H9 (cell line): ENCODE data around the gene LEO1. TPM values are rescaled to one million over a fixed set of nuclear protein-coding genes. Genes with fewer than 3 reads are reported as not detected.

ENCODE experiments used
- DNase-seq: peaks from one replicate; pipeline ENCODE4 v3.0.0-alpha.2; 2017
- H2AFZ ChIP-seq: one replicate; pipeline ENCODE4 v1.6.1; 2013; ENCODE audit warnings: mild to moderate bottlenecking, low read length, control low read depth, moderate library complexity
- H2AK5ac ChIP-seq: 2 replicates; pipeline ENCODE4 v1.6.1; 2013; ENCODE audit warnings: low read length, control low read depth, mixed read lengths; ENCODE audit not compliant: insufficient read length
- H2BK120ac ChIP-seq: one replicate; pipeline ENCODE4 v1.6.1; 2013; ENCODE audit warnings: low read depth, mild to moderate bottlenecking, low read length, control low read depth, inconsistent platforms; ENCODE audit not compliant: poor library complexity, severe bottlenecking
- H2BK12ac ChIP-seq: 2 replicates; pipeline ENCODE4 v1.6.1; 2013; ENCODE audit warnings: low read length, control low read depth, mixed read lengths, low read depth; ENCODE audit not compliant: insufficient read length
- H2BK15ac ChIP-seq: 2 replicates; pipeline ENCODE4 v1.6.1; 2013; ENCODE audit warnings: low read depth, low read length, control low read depth
- H2BK20ac ChIP-seq: one replicate; pipeline ENCODE4 v1.6.1; 2013; ENCODE audit warnings: low read depth, mild to moderate bottlenecking, low read length, control low read depth, inconsistent platforms; ENCODE audit not compliant: poor library complexity, severe bottlenecking
- H2BK5ac ChIP-seq: 2 replicates; pipeline ENCODE4 v1.6.1; 2013; ENCODE audit warnings: low read length, control low read depth, mixed read lengths; ENCODE audit not compliant: insufficient read length
- H3K14ac ChIP-seq: 2 replicates; pipeline ENCODE4 v1.6.1; 2013; ENCODE audit warnings: low read length, control low read depth; ENCODE audit not compliant: insufficient read depth
- H3K18ac ChIP-seq: 2 replicates; pipeline ENCODE4 v1.6.1; 2013; ENCODE audit warnings: low read depth, mild to moderate bottlenecking, mixed read lengths, low read length, control low read depth; ENCODE audit not compliant: insufficient read length
- H3K23ac ChIP-seq: 2 replicates; pipeline ENCODE4 v1.6.1; 2013; ENCODE audit warnings: low read length, control low read depth, mixed read lengths, low read depth; ENCODE audit not compliant: insufficient read length
- H3K23me2 ChIP-seq: 2 replicates; pipeline ENCODE4 v1.6.1; 2013; ENCODE audit warnings: low read depth, mild to moderate bottlenecking, mixed read lengths, low read length, control low read depth; ENCODE audit not compliant: insufficient read length, poor library complexity, severe bottlenecking
- H3K27ac ChIP-seq: 2 replicates; pipeline ENCODE4 v1.5.1; 2013; ENCODE audit warnings: low read length, control low read depth, mixed read lengths, low read depth; ENCODE audit not compliant: insufficient read length
- H3K27me3 ChIP-seq: 2 replicates; pipeline ENCODE4 v1.6.1; 2013; ENCODE audit warnings: low read length, control low read depth, inconsistent platforms; ENCODE audit not compliant: insufficient read depth
- H3K4ac ChIP-seq: 2 replicates; pipeline ENCODE4 v1.6.1; 2013; ENCODE audit warnings: low read depth, mild to moderate bottlenecking, control low read depth, inconsistent platforms, low read length, moderate library complexity
- H3K4me1 ChIP-seq: 2 replicates; pipeline ENCODE4 v1.6.1; 2013; ENCODE audit warnings: low read length, control low read depth, inconsistent platforms; ENCODE audit not compliant: insufficient read depth
- H3K4me2 ChIP-seq: 2 replicates; pipeline ENCODE4 v1.6.1; 2013; ENCODE audit warnings: low read length, control low read depth, mixed read lengths; ENCODE audit not compliant: insufficient read length, insufficient read depth
- H3K56ac ChIP-seq: 2 replicates; pipeline ENCODE4 v1.6.1; 2013; ENCODE audit warnings: low read depth, mild to moderate bottlenecking, mixed read lengths, low read length, control low read depth; ENCODE audit not compliant: insufficient read length
- H3K79me1 ChIP-seq: 2 replicates; pipeline ENCODE4 v1.6.1; 2013; ENCODE audit warnings: low read depth, mild to moderate bottlenecking, moderate library complexity, low read length, control low read depth, inconsistent platforms; ENCODE audit not compliant: insufficient read depth, poor library complexity, severe bottlenecking
- H3K79me2 ChIP-seq: 2 replicates; pipeline ENCODE4 v1.6.1; 2013; ENCODE audit warnings: low read length, control low read depth, inconsistent platforms; ENCODE audit not compliant: insufficient read depth
- H3K9ac ChIP-seq: 2 replicates; pipeline ENCODE4 v1.6.1; 2013; ENCODE audit warnings: low read length, control low read depth, mixed read lengths; ENCODE audit not compliant: insufficient read length; ENCODE audit errors: extremely low read depth
- H3K9me3 ChIP-seq: one replicate; pipeline ENCODE4 v1.6.1; 2013; ENCODE audit warnings: low read depth, low read length, inconsistent platforms; ENCODE audit not compliant: control insufficient read depth
- H3T11ph ChIP-seq: one replicate; pipeline ENCODE4 v1.6.1; 2013; ENCODE audit warnings: mild to moderate bottlenecking, low read length, control low read depth, inconsistent platforms
- H4K20me1 ChIP-seq: one replicate; pipeline ENCODE4 v1.6.1; 2013; ENCODE audit not compliant: control insufficient read depth, insufficient read length, insufficient read depth
- H4K5ac ChIP-seq: 2 replicates; pipeline ENCODE4 v1.6.1; 2013; ENCODE audit warnings: low read depth, mild to moderate bottlenecking, mixed read lengths, low read length, control low read depth; ENCODE audit not compliant: insufficient read length
- H4K8ac ChIP-seq: replicated peaks from 2 replicates; pipeline ENCODE4 v1.6.1; 2013; ENCODE audit warnings: low read length, control low read depth, mixed read lengths, low read depth; ENCODE audit not compliant: insufficient read length
- H4K91ac ChIP-seq: 2 replicates; pipeline ENCODE4 v1.6.1; 2013; ENCODE audit warnings: low read depth, mild to moderate bottlenecking, moderate library complexity, mixed read lengths, low read length, control low read depth; ENCODE audit not compliant: insufficient read length
- H3K27ac Mint-ChIP-seq, 3 experiments: 2 replicates in 2 of 3; 3 replicates in 1 of 3; pipeline ENCODE4 v1.8.0; 2020 to 2021; ENCODE audit warnings: mixed read lengths in 3 of 3, mild to moderate bottlenecking in 1 of 3, moderate library complexity in 1 of 3
- H3K27me3 Mint-ChIP-seq: 2 replicates; pipeline ENCODE4 v1.8.0; 2021; ENCODE audit warnings: low read depth, mild to moderate bottlenecking, moderate library complexity, mixed read lengths
- H3K36me3 Mint-ChIP-seq, 3 experiments: 2 replicates in 2 of 3; 3 replicates in 1 of 3; pipeline ENCODE4 v1.8.0; 2020 to 2021; ENCODE audit warnings: low read depth in 3 of 3, mixed read lengths in 3 of 3; ENCODE audit not compliant: insufficient read depth in 1 of 3
- H3K4me1 Mint-ChIP-seq, 2 experiments: 2 replicates each; pipeline ENCODE4 v1.8.0; 2020; ENCODE audit warnings: mixed read lengths in 2 of 2
- H3K4me3 Mint-ChIP-seq, 2 experiments: 2 replicates in 1 of 2; 3 replicates in 1 of 2; pipeline ENCODE4 v1.8.0; 2020 to 2021; ENCODE audit warnings: mild to moderate bottlenecking in 2 of 2, mixed read lengths in 2 of 2, moderate library complexity in 1 of 2
- H3K9me3 Mint-ChIP-seq, 2 experiments: 2 replicates in 1 of 2; 3 replicates in 1 of 2; pipeline ENCODE4 v1.8.0; 2020; ENCODE audit warnings: mild to moderate bottlenecking in 2 of 2, mixed read lengths in 2 of 2, moderate library complexity in 1 of 2
- CTCF ChIP-seq: fragments of 200-600 bp; sonication (generic); conservative IDR thresholded peaks from 3 replicates; pipeline ENCODE4 v1.8.0; 2021; ENCODE audit warnings: antibody characterized with exemption, mild to moderate bottlenecking
- WGBS: extraction: QIAGEN DNeasy Blood & Tissue Kit; methylation state at CpG from one replicate; pipeline ENCODE4 v1.1.7; 2013; ENCODE audit warnings: missing lambda C conversion rate, low lambda C conversion rate, mixed read lengths; ENCODE audit not compliant: insufficient read length; ENCODE audit errors: extremely low coverage; 5-methylcytosine and 5-hydroxymethylcytosine counted together
- total RNA-seq: library from RNA; stranded (reverse); gene quantifications from 2 replicates; pipeline ENCODE4 v1.2.1, GENCODE V29; 2021

LEO1 gene
- total RNA-seq, 1 experiment from 2014 or later, result 30.3 TPM

GRCh38 chr15:52020221-52021085, 48.9 kb upstream of the LEO1 start:
- H2AFZ ChIP-seq, result no peak overlapping the region
- no CpG with 5 or more reads among the region's 10 CpGs for WGBS
- H3K14ac ChIP-seq, result peak overlapping the region; percentile 90; the same call in 1 of the 2 replicates
- DNase-seq, result no peak
- H3K56ac ChIP-seq, result peak overlapping the region; percentile 91
- no peak overlapping the region for H3T11ph ChIP-seq
- peaks cover 4 to 5% of the 10 kb centered on the region in 2 experiments; a peak in 2 of 5 replicates for H3K9me3 Mint-ChIP-seq
- peaks cover 1% of the 10 kb centered on the region; the same call in 1 of the 2 replicates for H3K27me3 Mint-ChIP-seq
- no peaks in the 10 kb centered on the region for H3K9me3 ChIP-seq
- no peak overlapping the region for H2BK12ac ChIP-seq
- H3K4me1 Mint-ChIP-seq, result peaks cover 38 to 53% of the 10 kb centered on the region in 2 experiments
- no peaks in the 10 kb centered on the region for H3K27me3 ChIP-seq
- H3K27ac ChIP-seq, result peak overlapping the region; percentile 71
- H3K23ac ChIP-seq, result no peak overlapping the region
- H2AK5ac ChIP-seq, result no peak overlapping the region
- H4K5ac ChIP-seq, result no peak overlapping the region
- H4K91ac ChIP-seq, result no peak overlapping the region
- H3K4me3 Mint-ChIP-seq, result peak overlapping the region; percentile 80 to 89
- H3K79me1 ChIP-seq, result peaks cover 7% of the 10 kb centered on the region
- peak overlapping the region; percentile 82 to 96 (median 87) for H3K27ac Mint-ChIP-seq
- H3K4me1 ChIP-seq, result no peaks in the 10 kb centered on the region; the same call in 1 of the 2 replicates
- H3K79me2 ChIP-seq, result peaks cover 34% of the 10 kb centered on the region; the same call in 1 of the 2 replicates
- H4K8ac ChIP-seq, result no peak overlapping the region
- no peak overlapping the region for H2BK5ac ChIP-seq
- H2BK15ac ChIP-seq, result no peak overlapping the region
- no peak overlapping the region for H2BK120ac ChIP-seq
- no peak for TF ChIP-seq CTCF
- peaks cover 0 to 10% (median 0%) of the 10 kb centered on the region in 3 experiments; a peak in 4 of 7 replicates for H3K36me3 Mint-ChIP-seq
- H3K9ac ChIP-seq, result peak overlapping the region; percentile 94
- no peak overlapping the region for H2BK20ac ChIP-seq
- H3K4ac ChIP-seq, result peak overlapping the region; percentile 73; the same call in 1 of the 2 replicates
- H3K4me2 ChIP-seq, result peak overlapping the region; percentile 99
- peak overlapping the region; percentile 84 for H3K18ac ChIP-seq
- H3K23me2 ChIP-seq, result peaks cover 6% of the 10 kb centered on the region
- no peaks in the 10 kb centered on the region for H4K20me1 ChIP-seq
